GM12878 (cell line): ENCODE results near the gene MSI2. TPM values are rescaled to one million over a fixed set of nuclear protein-coding genes. Genes with fewer than 3 reads are reported as not detected.

Experiments used
- ATAC-seq: fragments of 200-7000 bp; cut with Tn5 transposase; 3 replicates; pipeline ENCODE4 v1.9.1; 2020; ENCODE audit warnings: mild to moderate bottlenecking, moderate library complexity
- BruUV-seq: library from RNA; stranded (reverse); fragments of 400-500 nt; replicated peaks from 2 replicates; lab custom pipeline; 2021; lab: Mats Ljungman, UMichigan
- CTCF ChIA-PET: fragments of 300-600 bp; sonication (Branson Sonifier 250); formaldehyde crosslinking; extraction: SDS; loops from one replicate; lab custom pipeline; 2021; ENCODE audit warnings: inconsistent platforms; lab: Yijun Ruan, JAX
- POLR2A ChIA-PET: fragments of 350-600 bp; formaldehyde crosslinking; extraction: SDS; loops from one replicate; lab custom pipeline; 2021; ENCODE audit warnings: inconsistent platforms; lab: Charles Lee
- RAD21 ChIA-PET: fragments of 300-600 bp; sonication (Branson Sonifier 250); formaldehyde crosslinking; loops from one replicate; lab custom pipeline; 2023; ENCODE audit warnings: antibody characterized with exemption; ENCODE audit not compliant: unreplicated experiment; lab: Charles Lee
- SMC1A ChIA-PET: fragments of 300-600 bp; sonication (Branson Sonifier 250); formaldehyde crosslinking; loops from one replicate; lab custom pipeline; 2023; ENCODE audit not compliant: unreplicated experiment, uncharacterized antibody; lab: Charles Lee
- DNase-seq: peaks from one replicate; pipeline ENCODE4 v3.0.0-alpha.2; 2011; ENCODE audit warnings: low read depth, low spot score
- FAIRE-seq: peaks from 3 replicates; lab custom pipeline; 2011; peaks lifted over from hg19 to GRCh38; lab: Jason Lieb, UNC
- H2AFZ ChIP-seq: 2 replicates; pipeline ENCODE4 v1.6.0; 2011; ENCODE audit warnings: low read depth, low read length, control low read depth; ENCODE audit not compliant: control insufficient read depth
- H3K27ac ChIP-seq: 2 replicates; pipeline ENCODE4 v1.5.1; 2011; ENCODE audit warnings: control low read depth; ENCODE audit not compliant: control insufficient read depth, insufficient read depth
- H3K27me3 ChIP-seq, 2 experiments: replicated peaks in 1 of 2; 2 replicates each; pipeline versions ENCODE4 v1.6.0 to v1.6.1; 2011; ENCODE audit warnings: low read length in 1 of 2; ENCODE audit not compliant: control insufficient read depth in 2 of 2, insufficient read depth in 2 of 2
- H3K36me3 ChIP-seq, 2 experiments: 2 replicates each; pipeline ENCODE4 v1.5.1; 2011; ENCODE audit warnings: low read length in 1 of 2; ENCODE audit not compliant: control insufficient read depth in 2 of 2, insufficient read depth in 2 of 2
- H3K4me1 ChIP-seq: 2 replicates; pipeline ENCODE4 v1.6.1; 2011; ENCODE audit warnings: mild to moderate bottlenecking, low read length, moderate library complexity, mixed read lengths; ENCODE audit not compliant: control insufficient read depth, insufficient read depth
- H3K4me2 ChIP-seq: 2 replicates; pipeline ENCODE4 v1.6.0; 2011; ENCODE audit warnings: control low read depth; ENCODE audit not compliant: control insufficient read depth, insufficient read depth
- H3K4me3 ChIP-seq: fragments of 200-600 bp; sonication (generic); 2 replicates; pipeline ENCODE4 v1.5.1; 2016
- H3K79me2 ChIP-seq: 2 replicates; pipeline ENCODE4 v1.6.0; 2011; ENCODE audit warnings: low read length; ENCODE audit not compliant: control insufficient read depth, insufficient read depth
- H3K9ac ChIP-seq: 2 replicates; pipeline ENCODE4 v1.8.0; 2011; ENCODE audit warnings: low read length, control low read depth, mixed read lengths; ENCODE audit not compliant: control insufficient read depth, insufficient read depth
- H3K9me3 ChIP-seq: replicated peaks from 3 replicates; pipeline ENCODE4 v1.5.1; 2011; ENCODE audit warnings: mild to moderate bottlenecking, low read length; ENCODE audit not compliant: control insufficient read depth, insufficient read depth
- H4K20me1 ChIP-seq: 2 replicates; pipeline ENCODE4 v1.6.0; 2011; ENCODE audit not compliant: control insufficient read depth, insufficient read depth
- ASH2L ChIP-seq: fragments of 300-600, 200-600 bp; sonication (generic); IDR thresholded peaks from 2 replicates; pipeline ENCODE4 v1.6.1; 2017; ENCODE audit warnings: low read depth, mild to moderate bottlenecking, borderline replicate concordance
- ATF3 ChIP-seq: IDR thresholded peaks from 2 replicates; pipeline ENCODE4 v1.6.1; 2011; ENCODE audit warnings: low read depth, mild to moderate bottlenecking, low read length, moderate library complexity, borderline replicate concordance; ENCODE audit errors: extremely low read depth
- BMI1 ChIP-seq: fragments of 450-650 bp; IDR thresholded peaks from 2 replicates; pipeline ENCODE4 v1.6.1; 2016; ENCODE audit warnings: mild to moderate bottlenecking, moderate library complexity, borderline replicate concordance
- CREB1 ChIP-seq: IDR thresholded peaks from 2 replicates; pipeline ENCODE4 v1.6.1; 2012; ENCODE audit warnings: low read depth, mild to moderate bottlenecking, inconsistent platforms
- IKZF2 ChIP-seq, 2 experiments: fragments of 450-650 bp; IDR thresholded peaks; 2 replicates each; pipeline ENCODE4 v1.6.1; 2017; ENCODE audit warnings: mild to moderate bottlenecking in 2 of 2, moderate library complexity in 2 of 2
- MYB ChIP-seq: fragments of 150-350 bp; IDR thresholded peaks from 2 replicates; pipeline ENCODE4 v1.6.1; 2014; ENCODE audit warnings: mild to moderate bottlenecking, low read depth, low read length, borderline replicate concordance
- NR2C1 ChIP-seq: fragments of 450-650 bp; IDR thresholded peaks from 2 replicates; pipeline ENCODE4 v1.6.1; 2017; ENCODE audit warnings: antibody characterized with exemption, mild to moderate bottlenecking, moderate library complexity
- PAX5 ChIP-seq: IDR thresholded peaks from 2 replicates; pipeline ENCODE4 v1.6.1; 2011; ENCODE audit warnings: low read depth, low read length, borderline replicate concordance
- PBX3 ChIP-seq: IDR thresholded peaks from 2 replicates; pipeline ENCODE4 v1.6.1; 2011; ENCODE audit warnings: mild to moderate bottlenecking, low read depth, low read length, moderate library complexity; ENCODE audit not compliant: insufficient replicate concordance
- RCOR1 ChIP-seq: conservative IDR thresholded peaks from 2 replicates; pipeline ENCODE4 v1.6.1; 2012; ENCODE audit warnings: low read depth, low read length, improper control_type of control experiment
- SRF ChIP-seq, 2 experiments: IDR thresholded peaks; 2 replicates each; pipeline ENCODE4 v1.6.1; 2011; ENCODE audit warnings: low read depth in 2 of 2, low read length in 2 of 2, mild to moderate bottlenecking in 1 of 2, moderate library complexity in 1 of 2
- SUPT20H ChIP-seq: IDR thresholded peaks from 2 replicates; pipeline ENCODE4 v1.6.1; 2011; ENCODE audit warnings: low read depth, mild to moderate bottlenecking, low read length, moderate library complexity, borderline replicate concordance; ENCODE audit not compliant: control insufficient read depth
- TCF12 ChIP-seq: IDR thresholded peaks from 2 replicates; pipeline ENCODE4 v1.6.1; 2011; ENCODE audit warnings: low read depth, mild to moderate bottlenecking, low read length
- TCF7 ChIP-seq: IDR thresholded peaks from 2 replicates; pipeline ENCODE4 v1.6.1; 2014; ENCODE audit warnings: antibody characterized with exemption, borderline replicate concordance
- USF1 ChIP-seq: IDR thresholded peaks from 2 replicates; pipeline ENCODE4 v1.6.1; 2011; ENCODE audit warnings: borderline replicate concordance, low read depth, mild to moderate bottlenecking, moderate library complexity, mixed read lengths, low read length; ENCODE audit not compliant: insufficient read depth; ENCODE audit errors: extremely low read length
- YBX1 ChIP-seq: fragments of 450-650 bp; IDR thresholded peaks from 2 replicates; pipeline ENCODE4 v1.6.1; 2016; ENCODE audit warnings: antibody characterized with exemption
- WGBS: methylation state at CpG from one replicate; pipeline ENCODE4 v1.1.6; 2016; ENCODE audit warnings: low lambda C conversion rate; ENCODE audit not compliant: insufficient replicate concordance, insufficient coverage; ENCODE audit errors: missing lambda C conversion rate; 5-methylcytosine and 5-hydroxymethylcytosine counted together
- in situ Hi-C: fragments of 300-500 bp; cut with MboI; formaldehyde crosslinking; loops from 9 replicates; pipeline ENCODE4 v1.14.3; 2018; ENCODE audit warnings: mixed read lengths
- intact Hi-C: fragments of 100-400 bp; cut with micrococcal nuclease; formaldehyde crosslinking; loops from one replicate; pipeline ENCODE4 v1.14.2; 2022; ENCODE audit not compliant: unreplicated experiment
- polyA plus RNA-seq, 11 experiments: library from polyadenylated mRNA; depleted of rRNA in 4 of 11; unstranded in 6 of 11; stranded (reverse) in 5 of 11; fragments of >200 nt; fragmentation: Nextera tagmentation in 4 of 11; fragmentation: Illumina TruSeq in 1 of 11; extraction: Ambion mirVana in 4 of 11; extraction: Trizol in 1 of 11; gene quantifications; 1 replicate in 1 of 11; 2 replicates in 10 of 11; pipeline versions ENCODE4 v1.2.1 to v1.2.3, GENCODE V29; 2011 to 2016; ENCODE audit warnings: inconsistent platforms in 2 of 11, missing spikeins in 2 of 11, low read depth in 1 of 11
- total RNA-seq, 4 experiments: library from RNA; depleted of rRNA in 3 of 4; stranded (reverse); fragments of >200 nt in 3 of 4; fragmentation: Illumina TruSeq in 1 of 4; extraction: Trizol in 1 of 4; gene quantifications; 2 replicates each; pipeline versions ENCODE4 v1.2.1 to v1.2.3, GENCODE V29; 2013 to 2021

MSI2 gene
- total and polyA plus RNA-seq, 10 of the 15 experiments (the other 5 are each of a cell fraction or from before 2014, with no cell fraction given), result 6.1 to 76.1 (median 42.0) TPM

GRCh38 chr17:57326764-57327163 lies 70.4 kb downstream of the MSI2 start:
- POLR2A ChIA-PET, result interaction anchor here (0.9 to 1.4 kb wide), 3 partner anchors 12 to 44 kb away, joined by 3 read pairs; no protein-coding TSS in a partner anchor
- CTCF ChIA-PET, result interaction anchor here (1.9 kb wide), 1 partner anchor 84 kb away, joined by 7 read pairs; no protein-coding TSS in a partner anchor

More at GRCh38 chr17:57326764-57327163, 70.4 kb downstream of the MSI2 start:
- FAIRE-seq (peak; percentile 23), ATAC-seq (no peak; the same call in 2 of the 3 replicates), DNase-seq (no peak)
- intact Hi-C loops, result no loop called here
- Histone ChIP-seq H3K4me2 (no peak overlapping the region), H3K9me3 (no peaks in the 10 kb centered on the region), H4K20me1 (no peaks in the 10 kb centered on the region), H3K27ac (no peak overlapping the region), H3K79me2 (peaks cover 1% of the 10 kb centered on the region)
- in situ Hi-C loops, result no loop called here
- TF ChIP-seq CREB1 (no peak), MYB (no peak), TCF7 (no peak), PAX5 (no peak), BMI1 (no peak), NR2C1 (no peak), IKZF2 (IDR thresholded peaks at IDR 0.05) (no peak), RCOR1 (no peak), YBX1 (no peak), SRF (IDR thresholded peaks at IDR 0.05; ENCODE audit: low read depth in 2 of 2, low read length in 2 of 2) (no peak), ATF3 (no peak), SUPT20H (no peak), PBX3 (no peak), TCF12 (no peak), USF1 (no peak), ASH2L (no peak)
- TF ChIP-seq, all 136 proteins: peak for 0
- H3K4me1 ChIP-seq, result no peaks in the 10 kb centered on the region
- 94% methylated on average over 5 of the region's 5 CpGs for whole genome bisulfite sequencing
- peaks cover 3 to 7% of the 10 kb centered on the region in 2 experiments for H3K36me3 ChIP-seq
- RAD21 ChIA-PET, result interaction anchor here (0.6 to 1.9 kb wide), 4 partner anchors 12 to 124 kb away, joined by 3 to 5 read pairs (median 3); no protein-coding TSS in a partner anchor
- H3K9ac ChIP-seq, result no peak overlapping the region
- SMC1A ChIA-PET, result interaction anchor here (0.8 to 1.4 kb wide), 3 partner anchors 29 to 83 kb away, joined by 3 to 6 read pairs (median 3); no protein-coding TSS in a partner anchor
- no TSS peak for BruUV-seq
- no peak overlapping the region for H3K4me3 ChIP-seq
- no peak overlapping the region for H2AFZ ChIP-seq
- H3K27me3 ChIP-seq, result no peaks in the 10 kb centered on the region
